HCT116 (cell line): ENCODE data around the gene CEP170B.

Experiments used
- CEBPB ChIP-seq: IDR thresholded peaks from 2 replicates; pipeline ENCODE4 v1.6.1; 2012; ENCODE audit warnings: low read depth
- EGR1 ChIP-seq: IDR thresholded peaks from 2 replicates; pipeline ENCODE4 v1.6.1; 2012; ENCODE audit warnings: low read depth
- EZH2 ChIP-seq: fragments of 200-600 bp; sonication (generic); IDR thresholded peaks from 2 replicates; pipeline ENCODE4 v1.6.1; 2017; ENCODE audit warnings: antibody characterized with exemption, mixed run types
- EZH2phosphoT487 ChIP-seq: fragments of 200-600 bp; IDR thresholded peaks from 2 replicates; pipeline ENCODE4 v1.6.1; 2018; ENCODE audit warnings: antibody characterized with exemption, borderline replicate concordance
- POLR2A ChIP-seq: IDR thresholded peaks from 2 replicates; pipeline ENCODE4 v1.7.0; 2011; ENCODE audit warnings: borderline replicate concordance; ENCODE audit not compliant: insufficient read depth, insufficient read length; ENCODE audit errors: extremely low read depth
- POLR2AphosphoS5 ChIP-seq: IDR thresholded peaks from 2 replicates; pipeline ENCODE4 v1.6.1; 2011; ENCODE audit warnings: mild to moderate bottlenecking, low read depth, low read length, moderate library complexity
- SIN3A ChIP-seq: IDR thresholded peaks from 2 replicates; pipeline ENCODE4 v1.6.1; 2012; ENCODE audit warnings: low read depth
- TCF7L2 ChIP-seq: IDR thresholded peaks from 2 replicates; pipeline ENCODE4 v1.7.0; 2011; ENCODE audit warnings: borderline replicate concordance, inconsistent platforms; ENCODE audit not compliant: insufficient read depth, insufficient read length; ENCODE audit errors: extremely low read depth
- ZBTB33 ChIP-seq: IDR thresholded peaks from 2 replicates; pipeline ENCODE4 v1.6.1; 2011; ENCODE audit warnings: mild to moderate bottlenecking, low read length, moderate library complexity; ENCODE audit not compliant: insufficient replicate concordance; ENCODE audit errors: extremely low read depth
- TF ChIP-seq, protein P1 (sequence below), 3 experiments: fragments of 200-600 bp in 1 of 3; sonication (generic) in 1 of 3; IDR thresholded peaks in 2 of 3; conservative IDR thresholded peaks in 1 of 3; 2 replicates each; pipeline ENCODE4 v1.5.1; 2012 to 2017; ENCODE audit warnings: low read depth in 2 of 3, low read length in 2 of 3, antibody characterized with exemption in 1 of 3, borderline replicate concordance in 1 of 3, control low read depth in 1 of 3, mild to moderate bottlenecking in 1 of 3, mixed read lengths in 1 of 3, mixed run types in 1 of 3, moderate library complexity in 1 of 3; ENCODE audit not compliant: insufficient read depth in 1 of 3
- TF ChIP-seq, protein P2 (sequence below): IDR thresholded peaks from 2 replicates; pipeline ENCODE4 v1.6.1; 2012

- TF ChIP-seq, protein P1, sequence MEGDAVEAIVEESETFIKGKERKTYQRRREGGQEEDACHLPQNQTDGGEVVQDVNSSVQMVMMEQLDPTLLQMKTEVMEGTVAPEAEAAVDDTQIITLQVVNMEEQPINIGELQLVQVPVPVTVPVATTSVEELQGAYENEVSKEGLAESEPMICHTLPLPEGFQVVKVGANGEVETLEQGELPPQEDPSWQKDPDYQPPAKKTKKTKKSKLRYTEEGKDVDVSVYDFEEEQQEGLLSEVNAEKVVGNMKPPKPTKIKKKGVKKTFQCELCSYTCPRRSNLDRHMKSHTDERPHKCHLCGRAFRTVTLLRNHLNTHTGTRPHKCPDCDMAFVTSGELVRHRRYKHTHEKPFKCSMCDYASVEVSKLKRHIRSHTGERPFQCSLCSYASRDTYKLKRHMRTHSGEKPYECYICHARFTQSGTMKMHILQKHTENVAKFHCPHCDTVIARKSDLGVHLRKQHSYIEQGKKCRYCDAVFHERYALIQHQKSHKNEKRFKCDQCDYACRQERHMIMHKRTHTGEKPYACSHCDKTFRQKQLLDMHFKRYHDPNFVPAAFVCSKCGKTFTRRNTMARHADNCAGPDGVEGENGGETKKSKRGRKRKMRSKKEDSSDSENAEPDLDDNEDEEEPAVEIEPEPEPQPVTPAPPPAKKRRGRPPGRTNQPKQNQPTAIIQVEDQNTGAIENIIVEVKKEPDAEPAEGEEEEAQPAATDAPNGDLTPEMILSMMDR (IDR thresholded peaks at IDR 0.05 in 2 of 3, conservative IDR thresholded peaks at IDR 0.05 in 1 of 3; ENCODE audit: borderline replicate concordance in 1 of 3, insufficient read depth in 1 of 3, low read depth in 2 of 3, low read length in 2 of 3) = no peak
- TF ChIP-seq EZH2 (no peak), TCF7L2 (no peak), CEBPB (no peak), EGR1 (no peak), EZH2phosphoT487 (no peak), POLR2AphosphoS5 (no peak), POLR2A (no peak), ZBTB33 (no peak), SIN3A (no peak)
- TF ChIP-seq, protein P2, sequence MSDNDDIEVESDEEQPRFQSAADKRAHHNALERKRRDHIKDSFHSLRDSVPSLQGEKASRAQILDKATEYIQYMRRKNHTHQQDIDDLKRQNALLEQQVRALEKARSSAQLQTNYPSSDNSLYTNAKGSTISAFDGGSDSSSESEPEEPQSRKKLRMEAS = no peak
Observed at GRCh38 chr14:104881369-104881979, 16.4 kb downstream of the CEP170B start.
